Bone marrow (tissue), 2 donors: ENCODE results near the gene SPSB2.
"Not testable (repeated sequence)": the region's sequence is repeated elsewhere in the genome, so short reads cannot be mapped to it uniquely, and the experiment has no call there.

Experiments used
- DNase-seq, 2 donors: peaks; one replicate each; lab custom pipeline; 2025; lab: John Stamatoyannopoulos, UW

SPSB2 gene, protein sequence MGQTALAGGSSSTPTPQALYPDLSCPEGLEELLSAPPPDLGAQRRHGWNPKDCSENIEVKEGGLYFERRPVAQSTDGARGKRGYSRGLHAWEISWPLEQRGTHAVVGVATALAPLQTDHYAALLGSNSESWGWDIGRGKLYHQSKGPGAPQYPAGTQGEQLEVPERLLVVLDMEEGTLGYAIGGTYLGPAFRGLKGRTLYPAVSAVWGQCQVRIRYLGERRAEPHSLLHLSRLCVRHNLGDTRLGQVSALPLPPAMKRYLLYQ

DNA sequence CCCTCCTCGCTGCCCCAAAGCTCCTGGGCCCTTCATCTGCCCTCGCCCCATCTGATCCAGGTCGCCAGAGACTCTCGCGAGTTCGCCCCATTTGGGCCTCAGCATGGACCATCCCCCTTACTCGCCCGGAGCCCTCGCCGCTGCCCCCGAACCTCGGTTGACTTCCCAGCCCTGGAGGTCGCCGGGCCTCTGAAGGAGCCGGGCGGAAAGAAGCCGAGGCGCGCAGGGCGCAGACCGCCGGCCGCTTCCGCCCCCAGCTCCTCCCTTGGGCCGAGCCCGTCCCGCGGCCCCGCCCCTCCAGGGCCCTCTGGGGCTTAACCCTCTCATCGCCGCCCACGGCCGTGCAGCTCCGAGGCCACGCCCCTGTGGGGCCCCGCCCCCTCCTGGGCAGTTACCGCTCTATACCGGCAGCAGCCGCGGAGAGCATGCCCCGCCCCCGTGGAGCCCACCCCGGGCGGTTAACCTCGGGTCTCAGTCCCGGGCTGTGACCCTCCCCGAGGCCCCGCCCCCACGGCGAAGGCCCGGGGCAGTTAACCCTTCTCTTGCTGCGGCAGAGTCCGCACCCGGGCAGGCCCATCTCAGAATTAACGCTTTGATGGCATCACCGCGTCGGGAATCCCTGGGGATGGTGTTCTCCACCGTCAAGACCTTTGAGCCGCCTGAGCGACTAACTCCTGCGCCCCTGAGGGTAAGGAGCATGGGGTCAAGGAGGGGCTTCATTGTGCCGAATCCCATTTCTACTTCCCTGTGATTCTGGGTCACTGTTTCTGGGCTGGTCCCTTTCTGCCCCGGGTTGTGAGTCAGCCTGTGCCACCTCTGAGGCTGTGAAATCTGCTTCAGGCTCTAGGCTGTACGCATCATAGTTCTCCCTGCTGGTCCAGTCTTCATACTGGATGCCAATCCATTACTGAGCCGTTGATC is at the start of gene SPSB2:
SPSB2 (minus strand) TSS at position 210 of the 921 bp plus-strand sequence. CDS start 402 bp downstream, outside the sequence.
- DNase-seq, result peak; percentile 88

DNA sequence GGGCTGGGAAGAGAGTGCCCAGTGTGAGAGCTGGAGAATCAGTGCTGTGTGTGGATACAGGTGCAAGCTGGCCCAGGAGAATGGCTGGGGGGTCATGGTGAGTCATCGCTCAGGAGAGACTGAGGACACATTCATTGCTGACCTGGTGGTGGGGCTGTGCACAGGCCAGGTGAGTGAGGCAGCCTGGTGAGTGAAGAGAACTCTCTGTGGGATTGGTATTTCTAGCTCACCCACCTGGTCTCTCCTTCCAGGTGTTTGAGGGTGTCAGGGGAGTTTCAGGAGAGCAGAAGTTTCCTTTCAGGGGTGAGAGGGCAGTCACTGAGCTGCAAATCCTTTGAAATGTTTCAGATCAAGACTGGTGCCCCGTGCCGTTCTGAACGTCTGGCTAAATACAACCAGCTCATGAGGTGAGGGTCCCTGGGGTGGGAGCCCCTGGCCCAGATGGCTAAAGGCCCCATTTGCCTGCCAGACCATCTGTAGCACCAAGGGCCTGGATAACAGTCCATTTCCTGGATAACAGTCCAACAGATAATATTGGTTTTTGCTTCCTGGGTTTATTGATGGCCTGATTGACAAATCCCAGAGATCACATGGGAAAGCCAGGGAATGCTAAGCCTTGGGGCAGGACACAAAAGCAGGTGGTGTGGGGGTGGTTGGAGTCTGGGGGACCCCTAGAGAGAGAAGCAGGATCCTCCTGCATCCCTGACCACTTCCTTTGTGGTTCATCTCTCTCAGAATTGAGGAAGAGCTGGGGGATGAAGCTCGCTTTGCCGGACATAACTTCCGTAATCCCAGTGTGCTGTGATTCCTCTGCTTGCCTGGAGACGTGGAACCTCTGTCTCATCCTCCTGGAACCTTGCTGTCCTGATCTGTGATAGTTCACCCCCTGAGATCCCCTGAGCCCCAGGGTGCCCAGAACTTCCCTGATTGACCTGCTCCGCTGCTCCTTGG is 49.2 kb upstream of the SPSB2 start:
- no peak for DNase-seq

DNA sequence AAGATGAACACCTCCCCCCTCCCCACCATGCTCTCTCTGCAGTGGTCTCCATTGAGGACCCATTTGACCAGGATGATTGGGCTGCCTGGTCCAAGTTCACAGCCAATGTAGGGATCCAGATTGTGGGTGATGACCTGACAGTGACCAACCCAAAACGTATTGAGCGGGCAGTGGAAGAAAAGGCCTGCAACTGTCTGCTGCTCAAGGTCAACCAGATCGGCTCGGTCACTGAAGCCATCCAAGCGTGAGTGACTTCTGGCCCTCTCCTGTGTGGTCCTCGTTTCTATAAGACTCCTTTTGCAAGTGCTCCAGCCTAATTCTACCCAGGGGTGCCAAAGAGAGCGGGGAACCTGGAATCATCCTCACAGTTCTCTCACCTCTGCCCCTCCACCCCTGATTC is 48.4 kb upstream of the SPSB2 start:
- no peak for DNase-seq

DNA sequence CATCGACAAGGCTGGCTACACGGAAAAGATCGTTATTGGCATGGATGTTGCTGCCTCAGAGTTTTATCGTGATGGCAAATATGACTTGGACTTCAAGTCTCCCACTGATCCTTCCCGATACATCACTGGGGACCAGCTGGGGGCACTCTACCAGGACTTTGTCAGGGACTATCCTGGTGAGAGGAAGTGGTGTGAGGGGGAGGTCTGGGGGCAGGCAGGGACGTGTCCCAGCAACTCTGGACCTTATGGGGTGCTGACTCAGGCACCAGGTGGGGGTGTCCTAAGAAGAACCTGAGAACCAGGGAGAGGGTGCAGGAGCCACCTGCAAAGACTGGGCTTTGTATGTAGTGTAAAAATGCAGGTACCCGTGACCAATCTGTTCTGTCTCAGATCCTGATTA is 46.5 kb upstream of the SPSB2 start:
- DNase-seq, result no peak

DNA sequence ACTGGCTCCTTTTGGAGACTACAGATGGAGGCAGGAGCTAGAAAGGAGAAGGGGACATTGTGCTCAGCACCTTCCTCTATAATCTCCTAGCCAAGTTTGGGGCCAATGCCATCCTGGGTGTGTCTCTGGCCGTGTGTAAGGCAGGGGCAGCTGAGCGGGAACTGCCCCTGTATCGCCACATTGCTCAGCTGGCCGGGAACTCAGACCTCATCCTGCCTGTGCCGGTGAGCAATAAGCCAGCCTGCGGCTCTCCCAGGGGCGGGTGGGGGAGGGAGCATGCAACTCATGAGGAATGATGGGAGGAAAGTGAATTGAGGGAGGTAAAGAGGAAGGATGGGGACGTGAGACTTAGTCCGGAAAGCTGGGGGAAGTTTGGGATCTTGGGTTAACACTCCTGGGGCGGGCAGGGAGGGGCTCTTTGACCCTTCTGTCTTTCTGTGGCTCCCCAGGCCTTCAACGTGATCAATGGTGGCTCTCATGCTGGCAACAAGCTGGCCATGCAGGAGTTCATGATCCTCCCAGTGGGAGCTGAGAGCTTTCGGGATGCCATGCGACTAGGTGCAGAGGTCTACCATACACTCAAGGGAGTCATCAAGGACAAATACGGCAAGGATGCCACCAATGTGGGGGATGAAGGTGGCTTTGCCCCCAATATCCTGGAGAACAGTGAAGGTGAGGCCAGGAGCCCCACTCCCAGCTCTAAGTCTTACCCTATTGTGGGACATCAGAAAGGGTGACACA is 44.6 kb upstream of the SPSB2 start:
- DNase-seq, result no peak

DNA sequence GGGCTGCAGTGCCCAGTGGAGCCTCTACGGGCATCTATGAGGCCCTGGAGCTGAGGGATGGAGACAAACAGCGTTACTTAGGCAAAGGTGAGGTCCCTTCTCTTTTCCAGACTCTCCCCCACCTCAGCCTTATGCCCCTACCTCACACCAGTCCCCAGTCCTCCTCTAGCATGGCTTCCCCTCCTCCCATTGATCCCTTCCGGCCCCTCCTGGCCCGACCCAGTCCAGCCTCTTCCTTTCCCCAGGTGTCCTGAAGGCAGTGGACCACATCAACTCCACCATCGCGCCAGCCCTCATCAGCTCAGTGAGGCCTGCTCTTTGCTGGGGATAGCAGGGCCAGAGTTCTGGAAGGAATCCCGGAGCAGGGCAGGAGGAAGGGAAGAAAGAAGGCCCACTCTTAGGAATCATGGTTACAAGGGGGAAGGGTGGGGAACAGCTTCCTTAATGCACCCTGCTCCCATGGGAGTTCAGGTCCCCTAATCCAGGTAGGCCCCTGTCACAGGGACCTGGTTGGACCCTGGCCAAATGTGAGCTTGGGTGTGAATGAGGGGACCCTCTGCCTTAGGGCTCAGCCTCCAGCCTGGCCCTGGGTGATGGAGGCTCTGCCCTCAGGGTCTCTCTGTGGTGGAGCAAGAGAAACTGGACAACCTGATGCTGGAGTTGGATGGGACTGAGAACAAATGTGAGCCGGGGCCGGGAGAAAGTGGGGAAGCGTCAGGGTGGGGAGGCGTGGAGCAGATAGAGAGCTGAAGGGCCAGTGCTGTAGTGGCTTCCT is 43.5 kb upstream of the SPSB2 start:
- DNase-seq, result no peak

DNA sequence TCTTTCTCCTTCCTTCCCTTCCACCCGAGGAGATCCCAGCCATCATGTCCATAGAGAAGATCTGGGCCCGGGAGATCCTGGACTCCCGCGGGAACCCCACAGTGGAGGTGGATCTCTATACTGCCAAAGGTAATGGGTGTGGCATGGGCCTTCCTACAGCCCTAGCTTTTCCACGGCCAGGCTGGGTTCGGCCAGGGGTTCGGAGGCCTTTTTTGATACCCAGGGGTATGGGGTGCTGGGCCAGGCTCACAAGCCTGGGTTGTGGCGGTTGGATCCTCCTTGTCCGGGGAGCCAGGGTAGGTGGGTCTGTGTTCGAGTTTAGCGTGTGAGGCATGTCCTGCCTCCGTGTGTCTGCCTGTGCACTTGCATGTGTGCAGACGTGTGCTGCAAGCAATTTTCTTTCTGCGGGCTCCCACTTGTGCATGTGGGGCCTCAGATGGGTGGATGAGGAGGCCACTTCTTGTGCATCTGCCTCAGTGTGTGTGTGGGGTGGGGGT is 42.7 kb upstream of the SPSB2 start:
- DNase-seq, result no peak

DNA sequence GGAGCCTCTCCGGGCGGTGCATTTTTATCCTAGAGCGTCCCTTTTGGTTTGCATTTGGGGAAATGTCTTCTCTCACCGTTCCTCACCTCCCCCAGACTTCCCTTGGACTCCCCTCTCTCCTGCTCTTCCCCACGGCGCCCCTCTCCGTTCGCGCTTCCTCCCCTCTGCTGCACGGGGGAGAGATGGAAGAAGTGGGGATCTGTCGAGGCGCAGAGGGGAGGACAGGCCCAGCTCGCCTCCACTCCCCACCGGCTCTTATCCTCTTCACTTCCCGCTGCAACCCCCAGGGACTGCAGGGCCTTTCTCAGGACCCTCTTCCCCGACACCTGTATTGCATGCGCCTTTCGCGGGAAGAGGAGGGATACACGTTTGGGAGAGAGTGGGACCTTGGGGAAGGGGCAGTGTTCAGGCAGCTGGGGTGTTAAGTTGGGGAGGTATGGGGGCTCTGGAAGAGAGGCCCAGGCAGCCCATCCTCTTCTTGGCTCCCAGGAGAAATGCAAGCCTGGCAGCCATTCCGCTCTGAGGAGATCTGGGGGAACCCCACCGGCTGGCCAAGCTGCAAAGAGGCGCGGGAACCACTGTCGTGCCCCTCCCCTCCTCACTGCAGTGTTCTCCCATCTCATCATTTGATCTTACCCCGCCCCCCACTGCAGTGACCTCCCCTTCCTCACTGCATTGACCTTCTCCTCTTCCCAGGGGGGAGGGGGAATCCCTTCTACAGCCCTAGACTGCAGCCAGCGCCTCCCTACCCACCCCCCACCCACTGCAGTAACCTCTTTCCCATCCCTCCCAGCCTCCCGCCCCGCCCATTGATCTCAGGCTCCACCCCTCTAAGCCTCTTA is 42.1 kb upstream of the SPSB2 start:
- no peak for DNase-seq

DNA sequence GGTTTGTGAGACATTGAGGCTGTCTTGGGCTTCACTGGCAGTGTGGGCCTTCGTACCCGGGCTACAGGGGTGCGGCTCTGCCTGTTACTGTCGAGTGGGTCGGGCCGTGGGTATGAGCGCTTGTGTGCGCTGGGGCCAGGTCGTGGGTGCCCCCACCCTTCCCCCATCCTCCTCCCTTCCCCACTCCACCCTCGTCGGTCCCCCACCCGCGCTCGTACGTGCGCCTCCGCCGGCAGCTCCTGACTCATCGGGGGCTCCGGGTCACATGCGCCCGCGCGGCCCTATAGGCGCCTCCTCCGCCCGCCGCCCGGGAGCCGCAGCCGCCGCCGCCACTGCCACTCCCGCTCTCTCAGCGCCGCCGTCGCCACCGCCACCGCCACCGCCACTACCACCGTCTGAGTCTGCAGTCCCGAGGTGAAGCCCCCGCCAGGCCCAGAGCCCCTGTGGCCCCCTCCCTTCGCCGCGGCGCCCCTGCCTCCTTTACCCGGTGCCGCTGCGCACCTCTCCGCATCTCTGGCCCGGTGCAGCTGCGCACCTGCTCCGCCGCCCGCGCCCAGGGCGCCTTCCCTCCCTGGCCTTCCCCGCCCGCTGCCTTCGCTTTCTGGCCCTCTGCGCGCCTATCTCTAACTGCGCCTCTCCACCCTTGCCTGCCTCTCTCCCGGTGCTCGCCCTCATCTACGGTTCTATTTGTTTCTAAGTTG is 41.3 kb upstream of the SPSB2 start, which contains the start of gene ENO2:
ENO2 (plus strand) TSS at position 335 of the 701 bp plus-strand sequence. CDS start 1,253 bp downstream, outside the sequence.
- DNase-seq, result peak; percentile 23 to 30

DNA sequence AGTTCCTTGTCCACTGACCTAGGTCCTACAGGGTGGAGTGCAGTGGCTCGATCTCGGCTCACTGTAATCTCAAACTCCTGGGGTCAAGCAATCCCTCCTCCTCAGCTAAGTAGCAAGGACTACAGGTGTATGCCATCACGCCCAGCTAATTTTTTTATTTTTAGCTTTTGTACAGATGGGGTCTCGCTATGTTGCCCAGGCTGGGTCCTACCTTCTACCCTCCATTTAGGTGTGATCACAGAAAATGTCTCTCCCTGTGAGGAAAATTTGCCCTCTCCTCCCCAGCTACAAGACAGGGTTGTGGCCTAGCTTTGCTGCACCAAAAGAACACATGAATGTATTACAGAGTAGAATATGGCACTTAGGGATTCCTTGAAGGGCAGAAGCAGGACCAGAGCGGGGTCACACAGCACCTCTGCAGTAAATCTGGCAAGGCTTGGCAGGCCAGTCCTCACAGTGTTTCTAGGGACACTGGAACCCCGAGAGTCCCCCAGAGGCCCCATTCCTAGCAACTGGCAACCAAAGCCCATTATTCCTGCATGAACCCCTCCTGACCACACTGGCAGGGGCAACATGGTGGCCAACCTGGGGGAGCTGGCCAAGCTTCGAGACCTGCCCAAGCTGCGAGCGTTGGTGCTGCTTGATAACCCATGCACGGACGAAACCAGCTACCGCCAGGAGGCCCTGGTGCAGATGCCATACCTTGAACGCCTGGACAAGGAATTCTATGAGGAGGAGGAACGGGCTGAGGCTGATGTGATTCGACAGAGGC is 39.2 kb upstream of the SPSB2 start:
- DNase-seq, result no peak

DNA sequence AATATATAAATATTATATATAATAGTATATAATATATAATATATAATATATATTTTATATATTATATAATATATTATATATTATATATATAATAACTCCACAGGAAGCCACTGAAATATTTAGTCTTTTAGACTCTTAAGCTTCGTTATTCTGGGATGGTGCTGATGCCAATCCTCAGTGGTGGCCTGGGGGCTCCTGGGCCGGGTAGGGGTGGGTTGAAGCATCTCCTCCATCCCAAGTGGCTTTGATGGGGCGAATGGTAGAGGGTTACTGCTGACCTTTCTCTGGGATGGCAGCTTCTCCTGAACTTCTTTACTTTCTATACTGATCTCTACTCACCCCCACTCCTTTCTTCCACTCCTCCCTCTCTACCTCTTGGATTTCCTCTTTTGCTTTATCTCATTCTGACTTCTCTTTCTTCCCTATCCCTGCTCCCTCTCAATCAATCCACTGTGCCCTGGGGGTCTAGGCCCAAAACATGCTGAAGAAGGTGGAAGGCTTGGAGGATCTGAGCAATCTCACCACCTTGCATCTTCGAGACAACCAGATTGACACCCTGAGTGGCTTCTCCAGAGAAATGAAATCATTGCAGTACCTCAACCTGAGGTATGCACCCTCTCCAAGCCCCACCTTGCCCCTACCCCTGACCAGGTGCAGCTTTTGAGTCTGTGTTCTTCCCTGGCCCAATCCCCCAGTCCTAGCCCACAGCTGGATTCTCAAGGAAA is 36.5 kb upstream of the SPSB2 start:
- DNase-seq, result no peak

DNA sequence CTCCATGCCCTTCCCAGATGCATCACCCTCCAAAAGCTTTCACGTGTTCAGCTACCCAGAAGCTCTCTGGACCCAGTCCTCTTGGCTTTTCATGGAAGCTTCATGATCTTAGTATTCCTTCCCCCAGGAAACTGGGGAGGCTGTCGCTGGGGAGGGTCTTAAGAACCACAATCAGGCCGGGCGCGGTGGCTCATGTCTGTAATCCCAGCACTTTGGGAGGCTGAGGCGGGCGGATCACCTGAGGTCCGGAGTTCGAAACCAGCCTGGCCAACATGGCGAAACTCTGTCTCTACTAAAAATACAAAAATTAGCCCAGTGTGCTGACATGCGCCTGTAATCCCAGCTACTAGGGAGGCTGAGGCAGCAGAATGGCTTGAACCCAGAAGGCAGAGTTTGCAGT is 35.0 kb upstream of the SPSB2 start:
- not testable (repeated sequence) for DNase-seq

DNA sequence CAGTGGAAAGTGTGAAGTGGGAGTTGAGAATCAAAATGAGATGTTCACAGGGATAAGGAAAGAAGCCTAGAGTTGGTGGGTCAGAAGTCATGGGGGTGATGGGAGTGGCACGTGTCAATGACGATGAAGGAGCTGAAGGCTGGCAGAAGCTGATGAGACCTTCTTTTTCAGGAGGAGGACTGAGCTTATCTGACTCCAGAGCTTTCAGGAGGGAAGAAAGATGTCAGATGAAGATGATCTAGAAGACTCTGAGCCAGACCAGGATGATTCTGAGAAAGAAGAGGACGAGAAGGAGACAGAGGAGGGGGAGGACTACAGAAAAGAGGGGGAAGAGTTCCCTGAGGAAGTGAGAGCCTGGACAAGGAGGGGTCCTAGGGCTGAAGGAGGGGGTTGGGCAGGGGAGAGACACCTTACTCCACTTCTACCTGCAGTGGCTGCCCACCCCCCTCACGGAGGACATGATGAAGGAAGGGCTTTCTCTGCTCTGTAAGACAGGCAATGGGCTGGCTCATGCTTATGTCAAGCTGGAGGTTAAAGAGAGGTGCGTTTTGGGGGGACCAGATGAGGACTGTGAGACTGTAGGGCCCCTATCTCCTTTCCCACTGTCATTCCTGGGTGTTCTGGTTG is 32.4 kb upstream of the SPSB2 start:
- DNase-seq, result no peak

DNA sequence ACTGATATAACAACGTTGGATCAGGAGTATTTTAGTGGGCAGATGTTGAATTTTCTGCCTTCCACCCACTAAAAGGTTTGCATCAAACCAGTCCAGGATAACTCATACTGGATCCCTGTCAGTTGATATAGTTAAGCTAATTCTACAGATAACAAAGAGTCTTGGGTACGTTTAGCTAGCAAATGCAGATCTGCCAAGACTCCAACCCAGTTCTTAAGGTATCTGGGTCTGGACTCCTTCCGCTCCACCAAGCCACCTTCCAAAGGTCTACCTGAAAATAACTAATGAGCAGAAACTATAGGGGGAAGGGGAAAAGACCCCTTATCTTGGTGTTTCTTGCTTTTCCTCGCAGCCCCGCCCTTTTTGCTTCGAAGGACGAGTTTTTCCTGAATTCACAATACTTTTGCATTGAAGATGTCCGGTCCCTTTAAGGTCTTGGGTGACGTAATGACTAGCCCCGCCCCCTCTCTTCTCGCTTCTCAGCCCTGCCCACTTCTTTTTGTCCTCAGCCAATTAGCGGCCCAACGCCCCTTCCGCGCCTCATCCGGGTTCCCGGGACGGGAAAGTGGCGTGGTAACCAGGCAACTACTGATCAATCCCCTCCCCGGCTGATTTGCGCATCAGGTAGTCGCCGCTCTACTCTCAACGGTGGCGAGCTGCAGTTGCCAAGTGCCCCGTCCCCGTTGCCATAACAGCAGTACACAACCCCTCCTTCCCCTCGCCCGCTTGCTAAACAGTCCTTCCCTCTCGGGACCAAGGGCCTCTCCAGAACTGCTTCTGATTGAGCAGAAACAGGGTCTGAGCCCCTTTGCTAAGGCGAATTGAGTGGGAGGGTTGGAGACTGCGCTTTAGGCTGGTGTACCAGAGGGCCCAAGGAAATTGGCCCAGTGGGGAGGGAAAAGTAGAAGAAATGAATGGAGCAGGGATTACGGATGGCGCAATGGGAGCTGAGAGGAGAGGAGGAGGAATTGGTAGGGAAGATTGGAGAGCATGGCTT is 31.5 kb upstream of the SPSB2 start, which contains the start of gene LRRC23:
LRRC23 (plus strand) TSS at position 543 of the 997 bp plus-strand sequence. CDS start 812 bp downstream, outside the sequence.
- DNase-seq, result peak; percentile 84 to 88

DNA sequence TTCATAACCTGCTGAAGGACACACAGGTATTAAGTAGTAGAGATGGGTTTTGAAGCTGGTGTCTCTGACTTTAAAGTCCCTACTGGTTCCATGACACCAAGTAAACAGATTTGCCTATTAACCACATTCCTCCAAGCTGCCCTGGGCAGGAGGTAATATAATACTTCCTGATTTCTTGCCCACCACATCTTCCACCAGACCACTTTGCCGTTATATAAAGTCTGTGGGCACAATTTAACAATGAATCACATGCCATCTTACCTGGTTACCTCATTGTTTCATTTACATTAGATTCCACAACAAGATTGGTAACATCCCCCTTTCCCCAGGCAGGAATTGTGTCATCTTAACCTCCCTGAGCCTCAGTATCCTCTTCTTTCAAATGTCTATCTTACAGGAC is 30.6 kb upstream of the SPSB2 start:
- no peak for DNase-seq
